ENCODE results near the gene TPBGL.

- no peak for TF ChIP-seq EZH2phosphoT487 (IDR thresholded peaks at IDR 0.05; ENCODE audit: borderline replicate concordance, low read depth)
- TF ChIP-seq NRF1 (IDR thresholded peaks at IDR 0.05; ENCODE audit: low read depth, low read length) = no peak
- TF ChIP-seq FOSL2 (IDR thresholded peaks at IDR 0.05; ENCODE audit: borderline replicate concordance, low read depth) = no peak
- no peak for TF ChIP-seq EP300 (IDR thresholded peaks at IDR 0.05; ENCODE audit: borderline replicate concordance in 1 of 2, low read depth in 1 of 2, low read length in 1 of 2)
- TF ChIP-seq USF2 (IDR thresholded peaks at IDR 0.05; ENCODE audit: borderline replicate concordance, low read depth, low read length) = no peak
- TF ChIP-seq RFX5 (IDR thresholded peaks at IDR 0.05; ENCODE audit: low read length) = no peak
- TF ChIP-seq TAF1 (IDR thresholded peaks at IDR 0.05; ENCODE audit: borderline replicate concordance, low read depth, low read length) = no peak
- no peak for TF ChIP-seq POLR2AphosphoS5 (IDR thresholded peaks at IDR 0.05; ENCODE audit: low read depth, low read length)
- TF ChIP-seq CTCF (IDR thresholded peaks at IDR 0.05) = no peak
- no peak for TF ChIP-seq MAX (IDR thresholded peaks at IDR 0.05; ENCODE audit: low read depth)
- TF ChIP-seq MXI1 (IDR thresholded peaks at IDR 0.05; ENCODE audit: low read depth, low read length) = no peak
- no peak for TF ChIP-seq REST (IDR thresholded peaks at IDR 0.05; ENCODE audit: low read depth, low read length)
- no peak for TF ChIP-seq JUND (IDR thresholded peaks at IDR 0.05)
These were observed 22.6 kb downstream of the TPBGL start for GRCh38 chr11:75262961-75263852.
